Aorta (tissue), 5 donors: Measurements from ENCODE around the gene KCNK18. TPM values are rescaled to one million over a fixed set of nuclear protein-coding genes. Genes with fewer than 3 reads are reported as not detected.

ENCODE experiments used
- ATAC-seq: fragments of 200-7000 bp; cut with Tn5 transposase; one replicate; pipeline ENCODE4 v1.9.1; 2022; ENCODE audit warnings: moderate library complexity; ENCODE audit not compliant: low FRiP score
- DNase-seq, 2 donors: peaks; one replicate each; pipeline ENCODE4 v3.0.0-alpha.2; 2020
- H3K27ac ChIP-seq, 2 donors: one replicate each; pipeline ENCODE4 v1.5.1; 2013; ENCODE audit warnings: low read length in 2 of 2, mild to moderate bottlenecking in 2 of 2, moderate library complexity in 2 of 2, control low read depth in 1 of 2, inconsistent platforms in 1 of 2, low read depth in 1 of 2
- H3K27me3 ChIP-seq, 2 donors: one replicate each; pipeline ENCODE4 v1.6.1; 2013; ENCODE audit warnings: control low read depth in 1 of 2, low read length in 1 of 2, mild to moderate bottlenecking in 1 of 2, moderate library complexity in 1 of 2; ENCODE audit not compliant: insufficient read depth in 2 of 2, control insufficient read depth in 1 of 2
- H3K36me3 ChIP-seq, 2 donors: one replicate each; pipeline ENCODE4 v1.6.1; 2013; ENCODE audit warnings: control low read depth in 1 of 2, low read length in 1 of 2, mild to moderate bottlenecking in 1 of 2; ENCODE audit not compliant: insufficient read depth in 2 of 2, control insufficient read depth in 1 of 2
- H3K4me1 ChIP-seq, 2 donors: one replicate each; pipeline ENCODE4 v1.6.1; 2013; ENCODE audit warnings: low read length in 2 of 2, control low read depth in 1 of 2, mild to moderate bottlenecking in 1 of 2, moderate library complexity in 1 of 2; ENCODE audit not compliant: insufficient read depth in 2 of 2, control insufficient read depth in 1 of 2
- H3K4me3 ChIP-seq, 2 donors: one replicate each; pipeline ENCODE4 v1.5.1; 2013; ENCODE audit warnings: low read length in 2 of 2, control low read depth in 1 of 2, mild to moderate bottlenecking in 1 of 2
- H3K9me3 ChIP-seq: one replicate; pipeline ENCODE4 v1.6.1; 2013; ENCODE audit warnings: mild to moderate bottlenecking, low read length; ENCODE audit not compliant: control insufficient read depth
- WGBS, 2 donors: extraction: QIAGEN DNeasy Blood & Tissue Kit; methylation state at CpG; one replicate each; pipeline ENCODE4 v1.1.7; 2013; 5-methylcytosine and 5-hydroxymethylcytosine counted together
- intact Hi-C, 2 donors: fragments of 100-400 bp; cut with DNase I; formaldehyde crosslinking; loops; one replicate each; pipeline versions ENCODE4 v1.14.2 to v1.15.0; 2022
- polyA plus RNA-seq, 2 donors: library from polyadenylated mRNA; stranded (reverse); fragments of 200-250 nt; gene quantifications; one replicate each; pipeline ENCODE4 v1.2.3, GENCODE V29; 2013
- total RNA-seq, 2 donors: library from RNA; stranded (reverse); fragmentation: NEBNext Ultra II Directional; extraction: Animal tissue kit (Norgen Biotek cat#: 25700); gene quantifications; one replicate each; pipeline ENCODE4 v1.2.1, GENCODE V29; 2021
- donor health status: healthy with polysubstance abuse.
- donor health status: Bipolar disorder and iron deficiency.
- donor health status: DM: no; HTN: no; CAD: no.
- donor health status: DM: no; HTN: no; CAD: no.
- donor health status: DM: yes; HTN: yes; CAD: no.

The KCNK18 gene
- total and polyA plus RNA-seq, 4 donors, result not detected

DNA sequence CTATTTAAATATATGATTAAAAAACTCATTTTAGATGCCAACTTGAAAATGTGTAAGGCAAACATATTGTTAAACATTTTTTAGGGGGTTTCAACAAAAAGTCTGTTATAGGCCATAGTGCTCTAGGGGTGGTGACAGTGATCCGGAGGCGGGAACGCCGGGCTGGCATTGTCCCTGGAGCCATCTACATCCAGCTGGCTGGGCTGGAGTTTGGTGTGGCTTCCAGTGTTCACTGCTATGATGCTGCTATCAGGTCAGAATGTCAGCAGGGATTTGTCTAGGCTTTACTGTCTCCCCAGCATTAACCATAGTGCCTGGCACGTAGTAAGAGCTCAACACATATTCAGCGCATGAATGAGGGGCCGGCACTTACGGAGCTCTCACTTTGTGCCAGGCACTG is 41.8 kb downstream of the KCNK18 start:
- intact Hi-C loops, result no loop called here
- WGBS, 2 donors, result 79 to 80% methylated on average over 8 of the region's 8 CpGs

GRCh38 chr10:117239721-117240620 is 42.7 kb downstream of the KCNK18 start:
- Histone ChIP-seq H3K27me3 (peaks cover 0 to 3% of the 10 kb centered on the region in 2 donors), H3K27ac (no peak overlapping the region), H3K9me3 (no peaks in the 10 kb centered on the region), H3K4me1 (no peaks in the 10 kb centered on the region), H3K36me3 (no peaks in the 10 kb centered on the region), H3K4me3 (no peak overlapping the region)
- peak in 1 of 2 donors; percentile 12 for DNase-seq
- 34 to 36% methylated on average over 11 to 15 of the region's 15 CpGs for WGBS, 2 donors
- no peak for ATAC-seq
- intact Hi-C loops, result no loop called here

More for the DNA sequence above, 41.8 kb downstream of the KCNK18 start:
- no peak for ATAC-seq
- H3K36me3 ChIP-seq, result no peaks in the 10 kb centered on the region
- no peaks in the 10 kb centered on the region for H3K4me1 ChIP-seq
- H3K4me3 ChIP-seq, result no peak overlapping the region
- H3K27me3 ChIP-seq, result peaks cover 0 to 3% of the 10 kb centered on the region in 2 donors
- peak in 1 of 2 donors; percentile 64 for DNase-seq
- no peak overlapping the region for H3K27ac ChIP-seq
- H3K9me3 ChIP-seq, result no peaks in the 10 kb centered on the region

- intact Hi-C loops, result no loop called here
- 1 to 2% methylated on average over 58 to 93 of the region's 93 CpGs for WGBS, 2 donors
- Histone ChIP-seq H3K9me3 (no peaks in the 10 kb centered on the region), H3K4me3 (no peak within 1 kb of the TSS), H3K36me3 (no peaks in the 10 kb centered on the region), H3K27ac (no peak within 1 kb of the TSS), H3K4me1 (no peaks in the 10 kb centered on the region), H3K27me3 (peaks cover 0 to 3% of the 10 kb centered on the region in 2 donors)
- peak in 1 of 2 donors; percentile 57 for DNase-seq
- no peak for ATAC-seq
Measured at GRCh38 chr10:117240621-117241529, 43.6 kb downstream of the KCNK18 start, which contains the start of gene SLC18A2. SLC18A2 (plus strand) TSS chr10:117241114; CDS start chr10:117241694, 580 bp downstream.

DNA sequence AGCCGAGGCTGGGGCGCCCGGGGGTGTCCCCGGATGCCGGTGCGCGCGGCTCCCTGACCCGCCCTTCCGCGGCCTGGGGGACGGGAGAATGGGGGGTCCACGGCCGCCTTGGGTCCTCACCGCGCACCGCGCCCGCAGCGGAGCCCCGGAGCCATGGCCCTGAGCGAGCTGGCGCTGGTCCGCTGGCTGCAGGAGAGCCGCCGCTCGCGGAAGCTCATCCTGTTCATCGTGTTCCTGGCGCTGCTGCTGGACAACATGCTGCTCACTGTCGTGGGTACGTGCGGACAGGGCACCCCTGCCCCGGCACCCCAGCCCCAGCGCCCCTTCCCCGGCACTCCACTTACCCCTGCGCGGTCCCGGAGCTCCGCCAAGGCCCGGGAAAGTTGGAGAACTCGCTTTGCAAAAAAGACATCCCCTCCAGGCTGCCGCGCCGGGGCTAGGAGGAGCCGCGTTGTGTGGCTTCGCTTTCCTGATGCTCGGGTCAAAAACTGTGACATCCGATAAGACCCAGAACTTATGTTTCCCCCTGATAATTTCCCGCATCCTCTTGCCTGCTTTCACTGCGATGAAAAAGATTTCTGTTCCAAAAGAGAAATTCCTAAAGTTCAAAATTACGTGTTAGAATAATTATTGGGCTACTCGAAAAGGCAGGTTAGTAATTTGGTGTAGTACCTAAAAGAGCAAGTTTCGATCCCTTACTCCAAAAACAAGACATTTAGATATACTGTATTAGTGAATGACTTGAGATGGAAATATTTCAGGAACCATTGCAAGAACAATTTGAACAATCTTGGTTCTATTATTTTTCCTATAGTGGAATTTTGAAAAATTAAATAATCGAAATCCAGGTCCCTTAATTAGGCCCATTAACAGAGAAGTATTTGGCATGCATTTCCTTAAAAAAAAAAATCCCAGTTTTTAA is 44.5 kb downstream of the KCNK18 start:
- DNase-seq, result peak in 1 of 2 donors; percentile 67
- intact Hi-C loops, result no loop called here
- H3K9me3 ChIP-seq, result no peaks in the 10 kb centered on the region
- peak; percentile 9 for ATAC-seq
- H3K4me3 ChIP-seq, result no peak overlapping the region
- no peaks in the 10 kb centered on the region for H3K4me1 ChIP-seq
- H3K27ac ChIP-seq, result no peak overlapping the region
- H3K36me3 ChIP-seq, result no peaks in the 10 kb centered on the region
- 6% methylated on average over 51 to 56 of the region's 56 CpGs for WGBS, 2 donors
- peaks cover 0 to 3% of the 10 kb centered on the region in 2 donors for H3K27me3 ChIP-seq

DNA sequence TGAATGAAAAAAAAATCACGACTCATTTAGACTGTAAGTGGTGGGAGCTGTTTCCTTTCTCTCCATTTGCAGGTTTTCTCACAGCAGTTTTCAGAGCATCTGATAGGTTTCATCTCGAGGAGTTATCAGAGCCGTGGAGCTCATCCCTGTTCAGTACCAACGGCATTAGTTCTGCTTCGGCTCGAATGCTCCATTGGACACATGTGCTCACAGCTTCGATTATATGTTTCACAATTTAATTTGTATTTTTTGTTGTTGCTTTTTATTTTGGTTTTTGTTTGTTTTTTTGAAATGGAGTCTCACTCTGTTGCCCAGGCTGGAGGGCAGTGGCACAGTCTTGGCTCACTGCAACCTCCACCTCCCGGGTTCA is 45.2 kb downstream of the KCNK18 start:
- Histone ChIP-seq H3K36me3 (no peaks in the 10 kb centered on the region), H3K27me3 (peaks cover 0 to 3% of the 10 kb centered on the region in 2 donors), H3K9me3 (no peaks in the 10 kb centered on the region), H3K27ac (no peak overlapping the region), H3K4me1 (no peaks in the 10 kb centered on the region), H3K4me3 (no peak overlapping the region)
- intact Hi-C loops, result no loop called here
- 89 to 93% methylated on average over 8 of the region's 8 CpGs for WGBS, 2 donors
- no peak for DNase-seq
- no peak for ATAC-seq

GRCh38 chr10:117246997-117247671 is 49.8 kb downstream of the KCNK18 start:
- no peak overlapping the region for H3K27ac ChIP-seq
- H3K9me3 ChIP-seq, result no peaks in the 10 kb centered on the region
- no peak overlapping the region for H3K4me3 ChIP-seq
- no peaks in the 10 kb centered on the region for H3K4me1 ChIP-seq
- WGBS, 2 donors, result 57 to 62% methylated on average over 3 of the region's 3 CpGs
- intact Hi-C loops, result no loop called here
- DNase-seq, result no peak
- H3K27me3 ChIP-seq, result peaks cover 0 to 3% of the 10 kb centered on the region in 2 donors
- no peak for ATAC-seq
- H3K36me3 ChIP-seq, result no peaks in the 10 kb centered on the region

DNA sequence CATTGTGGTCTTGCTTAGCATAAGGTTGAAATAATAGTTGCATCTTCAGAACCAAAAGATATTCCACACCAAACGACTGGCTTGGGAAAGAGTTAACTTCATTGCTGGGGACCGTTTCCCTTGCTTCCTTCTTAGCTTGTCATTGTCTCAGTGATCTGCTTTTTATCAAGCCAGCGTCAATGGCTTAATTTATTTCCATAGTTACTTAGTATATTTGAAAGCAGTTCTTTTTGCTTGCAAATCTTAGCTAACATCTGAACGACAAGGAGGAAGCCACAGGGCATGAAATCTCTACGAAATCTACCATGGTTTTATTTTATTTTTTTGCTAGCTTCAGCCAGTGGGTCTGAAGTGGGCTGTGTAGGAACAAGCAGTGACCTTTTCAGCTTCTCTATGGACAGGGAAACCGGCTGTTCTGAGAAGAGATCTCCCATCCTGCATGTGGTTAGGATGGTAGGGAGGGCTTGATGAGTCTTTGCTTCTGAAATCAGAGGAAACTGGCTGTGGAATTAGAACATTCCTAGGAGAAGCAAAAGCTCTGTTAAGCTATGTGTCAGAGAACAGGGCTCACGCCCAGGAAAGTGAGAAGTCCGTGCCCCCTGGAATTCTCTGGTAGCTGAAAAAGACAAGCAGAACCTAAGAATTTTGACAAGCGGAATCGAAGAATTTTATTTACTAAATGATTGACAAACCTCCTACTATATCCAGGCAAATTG is 51.6 kb downstream of the KCNK18 start:
- intact Hi-C loops, result no loop called here
- Histone ChIP-seq H3K36me3 (no peaks in the 10 kb centered on the region), H3K27me3 (no peaks in the 10 kb centered on the region), H3K4me1 (no peaks in the 10 kb centered on the region), H3K4me3 (no peak overlapping the region), H3K27ac (no peak overlapping the region), H3K9me3 (no peaks in the 10 kb centered on the region)
- 29 to 35% methylated on average over 10 of the region's 10 CpGs for WGBS, 2 donors
- DNase-seq (no peak), ATAC-seq (no peak)
